Immature natural killer cell (primary cell): ENCODE measurements around the gene GNPTAB. TPM values are rescaled to one million over a fixed set of nuclear protein-coding genes. Genes with fewer than 3 reads are reported as not detected.
"Not testable (repeated sequence)": the region's sequence is repeated elsewhere in the genome, so short reads cannot be mapped to it uniquely, and the experiment has no call there.

Experiments
- DNase-seq, 3 donors: peaks; one replicate each; pipeline ENCODE4 v3.0.0; 2022; ENCODE audit warnings: mixed read lengths in 1 of 3
- H3K27ac Mint-ChIP-seq, 6 donors: one replicate each; pipeline ENCODE4 v1.8.0; 2020; ENCODE audit warnings: mixed read lengths in 6 of 6, mild to moderate bottlenecking in 5 of 6, inconsistent platforms in 4 of 6, moderate library complexity in 3 of 6
- H3K27me3 Mint-ChIP-seq, 3 donors: one replicate each; pipeline ENCODE4 v1.8.0; 2020 to 2021; ENCODE audit warnings: low read depth in 3 of 3, mild to moderate bottlenecking in 3 of 3, mixed read lengths in 3 of 3, moderate library complexity in 3 of 3, inconsistent platforms in 1 of 3
- H3K36me3 Mint-ChIP-seq, 3 donors: one replicate each; pipeline ENCODE4 v1.8.0; 2020; ENCODE audit warnings: mixed read lengths in 3 of 3, inconsistent platforms in 2 of 3, mild to moderate bottlenecking in 2 of 3
- H3K4me1 Mint-ChIP-seq, 2 donors: one replicate each; pipeline ENCODE4 v1.8.0; 2020; ENCODE audit warnings: inconsistent platforms in 2 of 2, mild to moderate bottlenecking in 2 of 2, mixed read lengths in 2 of 2, moderate library complexity in 1 of 2
- H3K4me3 Mint-ChIP-seq, 5 donors: one replicate each; pipeline ENCODE4 v1.8.0; 2020; ENCODE audit warnings: mild to moderate bottlenecking in 5 of 5, mixed read lengths in 5 of 5, inconsistent platforms in 3 of 5, moderate library complexity in 3 of 5
- H3K9me3 Mint-ChIP-seq, 6 donors: one replicate each; pipeline ENCODE4 v1.8.0; 2020; ENCODE audit warnings: mild to moderate bottlenecking in 6 of 6, mixed read lengths in 6 of 6, inconsistent platforms in 4 of 6, moderate library complexity in 3 of 6
- polyA plus RNA-seq, 3 donors: library from polyadenylated mRNA; unstranded; fragments of 300-500 nt; fragmentation: Illumina TruSeq; gene quantifications; one replicate each; pipeline ENCODE4 v1.2.3, GENCODE V29; 2021

Gene GNPTAB
- polyA plus RNA-seq, 3 donors from 2014 or later, result 155 to 253 (median 185) TPM

- no peak for DNase-seq
- Mint-ChIP-seq H3K36me3 (peaks cover 21 to 48% (median 27%) of the 10 kb centered on the region in 3 donors), H3K9me3 (no peaks in the 10 kb centered on the region), H3K27me3 (no peaks in the 10 kb centered on the region), H3K4me1 (peaks cover 34 to 39% of the 10 kb centered on the region in 2 donors), H3K27ac (peak overlapping the region in 5 of 6 donors; percentile 6 to 96 (median 42)), H3K4me3 (no peak overlapping the region)
Observed at GRCh38 chr12:101746196-101746595, 84.6 kb downstream of the GNPTAB start.

DNA sequence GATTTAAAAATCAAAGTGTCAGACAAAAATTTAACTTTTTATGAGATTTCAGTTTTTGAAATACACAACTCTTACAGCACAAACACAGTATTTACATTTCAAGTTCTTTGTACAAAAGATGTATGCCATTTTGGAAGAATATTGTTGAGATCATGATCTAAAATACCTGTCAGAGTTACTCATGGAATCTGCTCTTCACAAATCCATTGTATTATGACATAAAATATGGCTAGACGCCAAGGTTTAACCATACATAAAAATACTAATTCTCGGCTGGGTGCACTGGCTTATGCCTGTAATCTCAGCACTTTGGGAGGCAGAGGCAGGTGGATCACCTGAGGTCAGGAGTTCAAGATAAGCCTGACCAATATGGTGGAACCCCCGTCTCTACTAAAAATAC lies 85.3 kb downstream of the GNPTAB start:
- Mint-ChIP-seq H3K4me1 (peaks cover 34 to 39% of the 10 kb centered on the region in 2 donors), H3K9me3 (no peaks in the 10 kb centered on the region), H3K4me3 (no peak overlapping the region), H3K36me3 (peaks cover 19 to 41% (median 23%) of the 10 kb centered on the region in 3 donors), H3K27me3 (no peaks in the 10 kb centered on the region), H3K27ac (peak overlapping the region; percentile 88 to 96 (median 94))
- no peak for DNase-seq

DNA sequence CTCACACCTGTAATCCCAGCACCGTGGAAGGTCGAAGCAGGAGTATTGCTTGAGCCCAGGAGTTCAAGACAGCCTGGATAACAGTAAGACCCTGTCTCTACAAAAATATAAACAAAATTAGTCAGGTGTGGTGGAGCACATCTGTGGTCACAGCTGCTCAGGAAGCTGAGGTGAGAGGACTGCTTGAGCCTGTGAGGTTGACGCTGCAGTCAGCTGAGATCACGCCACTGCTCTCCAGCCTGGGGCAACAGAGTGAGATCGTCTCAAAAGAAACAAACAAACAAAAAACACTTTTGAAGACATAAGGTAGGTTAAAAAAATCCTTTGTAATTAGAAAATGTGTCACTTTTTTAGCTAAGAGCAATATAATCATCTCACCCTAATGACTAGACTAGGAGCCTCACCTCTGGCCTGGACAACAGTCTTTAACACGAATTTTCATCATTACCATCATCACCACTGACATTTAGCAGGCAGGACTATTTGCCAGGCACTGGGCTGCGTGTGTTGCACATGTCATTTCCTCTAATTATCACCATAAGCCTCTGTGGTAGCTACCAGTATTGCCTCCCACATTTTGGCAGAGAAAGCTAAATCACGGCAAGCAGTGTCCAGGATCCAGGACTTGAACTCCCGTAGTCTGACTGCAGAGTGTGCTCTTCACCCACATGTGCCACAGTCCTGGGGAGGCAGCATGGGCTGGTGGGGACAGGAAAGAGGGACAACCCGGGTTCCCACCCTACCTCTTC lies 86.9 kb downstream of the GNPTAB start:
- peaks cover 0 to 2% (median 0%) of the 10 kb centered on the region in 3 donors for H3K27me3 Mint-ChIP-seq

DNA sequence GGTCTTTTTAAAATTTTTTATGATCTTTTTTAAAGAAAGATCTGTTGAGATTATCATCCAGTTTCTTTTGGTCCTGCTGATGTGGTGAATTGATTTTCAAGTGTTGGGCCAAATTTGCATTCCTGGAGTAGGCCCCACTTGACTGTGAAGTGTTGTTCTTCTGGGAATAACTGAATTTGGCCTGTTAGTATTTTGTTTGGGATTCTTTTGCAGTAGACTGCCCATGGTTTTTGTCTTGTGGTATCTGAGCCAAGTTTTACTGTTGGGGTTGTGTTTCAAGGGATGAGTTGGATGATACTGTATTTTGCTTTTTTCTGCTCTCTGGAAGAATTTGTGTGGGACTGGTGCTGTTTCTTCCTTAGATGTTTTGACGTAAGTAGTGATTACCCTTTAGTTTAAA lies 87.5 kb downstream of the GNPTAB start:
- Mint-ChIP-seq H3K4me1 (peaks cover 27 to 32% of the 10 kb centered on the region in 2 donors), H3K9me3 (no peaks in the 10 kb centered on the region), H3K36me3 (peaks cover 6 to 23% (median 13%) of the 10 kb centered on the region in 3 donors), H3K4me3 (peak overlapping the region in 4 of 5 donors; percentile 1 to 53 (median 12)), H3K27me3 (peaks cover 0 to 2% (median 2%) of the 10 kb centered on the region in 3 donors), H3K27ac (peak overlapping the region; percentile 88 to 96 (median 94))
- no peak for DNase-seq

More for the DNA sequence above, 86.9 kb downstream of the GNPTAB start:
- no peaks in the 10 kb centered on the region for H3K9me3 Mint-ChIP-seq
- peaks cover 12 to 29% (median 13%) of the 10 kb centered on the region in 3 donors for H3K36me3 Mint-ChIP-seq
- H3K4me1 Mint-ChIP-seq, result peaks cover 30 to 32% of the 10 kb centered on the region in 2 donors
- DNase-seq, result peak; percentile 59 to 70 (median 70)
- peak overlapping the region; percentile 88 to 96 (median 94) for H3K27ac Mint-ChIP-seq
- H3K4me3 Mint-ChIP-seq, result peak overlapping the region; percentile 8 to 53 (median 26)

DNA sequence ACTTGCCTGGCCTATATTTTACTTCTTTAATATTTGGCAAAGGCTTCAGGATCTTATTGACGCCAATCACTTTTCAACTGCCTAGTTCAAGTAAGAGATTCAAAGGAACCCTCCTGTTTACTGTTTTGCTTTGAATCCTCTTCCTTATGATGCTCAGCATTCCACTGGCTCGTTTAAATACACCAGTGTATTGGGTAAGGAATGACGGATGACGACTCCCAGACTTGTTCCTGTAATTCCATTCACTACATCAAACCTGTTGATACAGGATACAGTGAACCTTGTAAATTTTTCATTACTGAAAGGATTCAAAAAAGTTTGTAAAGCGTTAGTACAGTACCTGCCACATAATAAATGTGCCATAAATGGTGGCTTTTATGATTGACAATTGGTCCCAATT lies 89.8 kb downstream of the GNPTAB start:
- H3K4me1 Mint-ChIP-seq, result peaks cover 27 to 32% of the 10 kb centered on the region in 2 donors
- peaks cover 4 to 14% (median 6%) of the 10 kb centered on the region in 3 donors for H3K36me3 Mint-ChIP-seq
- no peak for DNase-seq
- H3K9me3 Mint-ChIP-seq, result no peaks in the 10 kb centered on the region
- peak overlapping the region; percentile 41 to 96 (median 91) for H3K27ac Mint-ChIP-seq
- H3K4me3 Mint-ChIP-seq, result no peak overlapping the region
- peaks cover 0 to 2% (median 2%) of the 10 kb centered on the region in 3 donors for H3K27me3 Mint-ChIP-seq

DNA sequence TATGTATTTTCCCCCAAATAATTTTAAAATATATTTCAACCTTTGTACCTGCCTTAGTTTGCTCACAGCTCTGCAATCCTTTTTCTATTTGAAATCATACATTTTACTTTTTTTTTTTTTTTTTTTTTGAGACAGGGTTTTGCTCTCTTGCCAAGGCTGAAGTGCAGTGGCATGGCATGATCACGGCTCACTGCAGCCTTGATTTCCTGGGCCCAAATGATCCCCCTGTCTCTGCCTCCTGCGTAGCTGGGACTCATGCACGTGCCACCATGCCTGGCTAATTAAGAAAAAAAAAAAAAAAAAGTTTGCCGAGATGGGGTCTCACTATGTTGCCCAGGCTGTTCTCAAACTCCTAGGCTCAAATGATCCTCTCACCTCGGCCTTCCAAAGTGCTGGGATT lies 90.2 kb downstream of the GNPTAB start:
- Mint-ChIP-seq H3K27ac (peak overlapping the region in 1 of 6 donors; percentile 88), H3K9me3 (no peaks in the 10 kb centered on the region), H3K4me3 (no peak overlapping the region), H3K4me1 (peaks cover 27 to 32% of the 10 kb centered on the region in 2 donors), H3K36me3 (peaks cover 4 to 13% (median 6%) of the 10 kb centered on the region in 3 donors), H3K27me3 (peaks cover 0 to 2% (median 2%) of the 10 kb centered on the region in 3 donors)
- DNase-seq, result no peak

GRCh38 chr12:101738920-101739665 lies 91.7 kb downstream of the GNPTAB start, which contains the start of gene SYCP3:
Gene SYCP3, minus strand, starts transcription at chr12:101739462. Its CDS starts 1,527 bp downstream, at chr12:101737935.
- peak within 1 kb of the TSS in 1 of 6 donors; percentile 54 for H3K27ac Mint-ChIP-seq
- peaks cover 0 to 2% (median 2%) of the 10 kb centered on the region in 3 donors for H3K27me3 Mint-ChIP-seq

GRCh38 chr12:101737476-101737875 lies 93.3 kb downstream of the GNPTAB start:
- H3K4me3 Mint-ChIP-seq, result no peak overlapping the region
- H3K4me1 Mint-ChIP-seq, result peaks cover 0 to 1% of the 10 kb centered on the region in 2 donors
- H3K27ac Mint-ChIP-seq, result peak overlapping the region in 2 of 6 donors; percentile 10 to 65
- no peak for DNase-seq
- H3K36me3 Mint-ChIP-seq, result peaks cover 4 to 14% (median 13%) of the 10 kb centered on the region in 3 donors
- H3K9me3 Mint-ChIP-seq, result no peaks in the 10 kb centered on the region
- H3K27me3 Mint-ChIP-seq, result peaks cover 0 to 2% (median 2%) of the 10 kb centered on the region in 3 donors

More at GRCh38 chr12:101738920-101739665, 91.7 kb downstream of the GNPTAB start, which contains the start of gene SYCP3:
- Mint-ChIP-seq H3K36me3 (peaks cover 4 to 13% (median 6%) of the 10 kb centered on the region in 3 donors), H3K4me3 (no peak within 1 kb of the TSS), H3K4me1 (peaks cover 15 to 17% of the 10 kb centered on the region in 2 donors), H3K9me3 (no peaks in the 10 kb centered on the region)
- no peak for DNase-seq

GRCh38 chr12:101734482-101734881 lies 96.3 kb downstream of the GNPTAB start:
- H3K36me3 Mint-ChIP-seq, result peaks cover 9 to 29% (median 18%) of the 10 kb centered on the region in 3 donors
- H3K27me3 Mint-ChIP-seq, H3K4me1 Mint-ChIP-seq, DNase-seq, H3K4me3 Mint-ChIP-seq, H3K27ac Mint-ChIP-seq, H3K9me3 Mint-ChIP-seq: not testable (repeated sequence)

DNA sequence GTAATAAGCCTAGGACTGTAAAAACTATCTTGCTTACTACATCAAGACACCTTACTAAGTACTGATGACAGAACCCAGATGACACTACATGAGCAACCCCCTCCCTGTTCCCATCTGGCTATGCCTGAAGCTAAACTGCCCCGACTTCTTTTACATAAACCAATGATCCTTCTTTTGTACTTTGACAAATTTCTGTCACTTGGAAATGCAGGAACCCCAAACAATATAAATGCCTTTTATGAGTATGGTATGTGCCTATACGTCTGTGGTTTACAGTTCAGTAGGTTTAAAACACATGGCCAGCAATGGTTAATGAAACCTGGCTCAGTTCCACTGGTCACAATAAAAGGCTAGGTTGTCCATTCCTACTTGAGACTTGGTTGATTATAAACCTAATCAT lies 97.6 kb downstream of the GNPTAB start:
- Mint-ChIP-seq H3K9me3 (no peaks in the 10 kb centered on the region), H3K36me3 (peaks cover 16 to 38% (median 18%) of the 10 kb centered on the region in 3 donors), H3K27me3 (no peaks in the 10 kb centered on the region), H3K4me1 (no peaks in the 10 kb centered on the region), H3K4me3 (no peak overlapping the region), H3K27ac (no peak overlapping the region)
- DNase-seq, result no peak

GRCh38 chr12:101732318-101732717 lies 98.4 kb downstream of the GNPTAB start:
- H3K36me3 Mint-ChIP-seq, result peaks cover 13 to 38% (median 18%) of the 10 kb centered on the region in 3 donors
- H3K27me3 Mint-ChIP-seq, result no peaks in the 10 kb centered on the region
- no peak overlapping the region for H3K27ac Mint-ChIP-seq
- DNase-seq, result no peak
- no peaks in the 10 kb centered on the region for H3K9me3 Mint-ChIP-seq
- H3K4me1 Mint-ChIP-seq, result no peaks in the 10 kb centered on the region
- H3K4me3 Mint-ChIP-seq, result no peak overlapping the region

DNA sequence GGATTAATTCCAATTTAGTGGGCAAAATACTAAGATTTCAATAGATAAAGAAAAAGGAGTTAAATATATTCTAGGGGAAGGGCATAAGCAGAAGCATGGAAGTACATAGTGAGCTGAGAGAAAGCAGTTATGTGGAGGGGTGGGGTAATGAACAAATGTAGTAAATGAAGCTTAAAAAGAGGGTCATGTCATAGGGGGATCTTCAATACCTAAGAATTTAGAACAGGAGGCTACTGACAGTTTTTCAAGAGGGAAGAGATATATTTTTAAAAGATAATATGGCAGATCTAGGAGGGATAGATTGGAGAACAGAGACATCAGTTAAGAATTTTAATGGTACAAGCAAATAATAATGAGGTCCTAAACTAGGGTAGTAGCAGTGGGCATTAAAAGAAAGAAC lies 100.9 kb downstream of the GNPTAB start:
- no peak for DNase-seq
- Mint-ChIP-seq H3K36me3 (peaks cover 18 to 41% (median 25%) of the 10 kb centered on the region in 3 donors), H3K27ac (peak overlapping the region in 2 of 6 donors; percentile 17 to 42), H3K9me3 (no peaks in the 10 kb centered on the region), H3K27me3 (no peaks in the 10 kb centered on the region), H3K4me3 (no peak overlapping the region), H3K4me1 (no peaks in the 10 kb centered on the region)

GRCh38 chr12:101727098-101727497 lies 103.7 kb downstream of the GNPTAB start:
- H3K27me3 Mint-ChIP-seq, result no peaks in the 10 kb centered on the region
- DNase-seq, result no peak
- H3K4me3 Mint-ChIP-seq, result no peak overlapping the region
- no peaks in the 10 kb centered on the region for H3K9me3 Mint-ChIP-seq
- H3K4me1 Mint-ChIP-seq, result no peaks in the 10 kb centered on the region
- no peak overlapping the region for H3K27ac Mint-ChIP-seq
- peaks cover 16 to 28% (median 18%) of the 10 kb centered on the region in 3 donors for H3K36me3 Mint-ChIP-seq
